Heart right ventricle (tissue), 16 donors: ENCODE results near the gene CHST6. TPM values are rescaled to one million over a fixed set of nuclear protein-coding genes. Genes with fewer than 3 reads are reported as not detected.
"Not testable (repeated sequence)": the region's sequence is repeated elsewhere in the genome, so short reads cannot be mapped to it uniquely, and the experiment has no call there.

Experiments used
- ATAC-seq, 8 donors: fragments of 200-7000 bp; cut with Tn5 transposase; one replicate each; pipeline ENCODE4 v1.9.1; 2020; ENCODE audit warnings: mild to moderate bottlenecking in 8 of 8, moderate library complexity in 8 of 8, moderate number of reproducible peaks in 1 of 8
- DNase-seq, 2 donors: peaks; one replicate each; pipeline ENCODE4 v3.0.0-alpha.2; 2020
- H3K27ac ChIP-seq, 10 donors: fragments of 200-600 bp; sonication (generic) in 2 of 10; one replicate each; pipeline versions ENCODE4 v1.5.0 to v1.8.0; 2020 to 2022; ENCODE audit warnings: mild to moderate bottlenecking in 3 of 10
- H3K27me3 ChIP-seq, 7 donors: fragments of 200-600 bp; one replicate each; pipeline ENCODE4 v1.8.0; 2021 to 2022; ENCODE audit warnings: mild to moderate bottlenecking in 2 of 7
- H3K36me3 ChIP-seq, 9 donors: fragments of 200-600 bp; sonication (generic) in 1 of 9; one replicate each; pipeline versions ENCODE4 v1.5.0 to v1.8.0; 2020 to 2022; ENCODE audit warnings: mild to moderate bottlenecking in 2 of 9
- H3K4me1 ChIP-seq, 9 donors: fragments of 200-600 bp; sonication (generic) in 1 of 9; one replicate each; pipeline versions ENCODE4 v1.5.0 to v1.8.0; 2020 to 2022; ENCODE audit warnings: mild to moderate bottlenecking in 4 of 9
- H3K4me3 ChIP-seq, 10 donors: fragments of 200-600 bp; sonication (generic) in 2 of 10; one replicate each; pipeline versions ENCODE4 v1.5.0 to v1.8.0; 2020 to 2022; ENCODE audit warnings: mild to moderate bottlenecking in 7 of 10, moderate library complexity in 2 of 10
- H3K9me3 ChIP-seq, 11 donors: fragments of 200-600 bp in 10 of 11; sonication (generic) in 2 of 11; one replicate each; pipeline versions ENCODE4 v1.5.0 to v1.8.0; 2013 to 2022; ENCODE audit warnings: mild to moderate bottlenecking in 2 of 11, control low read depth in 1 of 11, moderate library complexity in 1 of 11
- WGBS, 2 donors: extraction: QIAGEN DNeasy Blood & Tissue Kit; methylation state at CpG; one replicate each; pipeline ENCODE4 v1.1.7; 2013; ENCODE audit warnings: inconsistent platforms in 1 of 2; 5-methylcytosine and 5-hydroxymethylcytosine counted together
- intact Hi-C, 10 donors: fragments of 100-400 bp; cut with DNase I; formaldehyde crosslinking; loops; one replicate each; pipeline versions ENCODE4 v1.11.1 to v1.14.2; 2022
- polyA plus RNA-seq, 2 donors: library from polyadenylated mRNA; stranded (reverse); fragments of 200-250 nt; gene quantifications; one replicate each; pipeline ENCODE4 v1.2.3, GENCODE V29; 2013
- total RNA-seq, 10 donors: library from RNA; stranded (reverse); fragmentation: NEBNext Ultra II Directional in 3 of 10; extraction: Animal tissue kit (Norgen Biotek cat#: 25700) in 3 of 10; gene quantifications; one replicate each; pipeline versions ENCODE4 v1.2.1 to v1.2.4, GENCODE V29; 2021 to 2023
- TF ChIP-seq, protein P1 (sequence below), 9 donors: fragments of 200-600 bp; sonication (generic) in 2 of 9; IDR thresholded peaks; one replicate each; pipeline versions ENCODE4 v1.5.0 to v1.8.0; 2021 to 2022; ENCODE audit warnings: antibody characterized with exemption in 9 of 9, mild to moderate bottlenecking in 5 of 9, moderate library complexity in 1 of 9
- donor health status: Arrhythmogenic right ventricular cardiomyopathy.
- donor health status: ischemic (EF 13 %, LVEDD 7.1; RV severe dilation, severe dysfunction).
- donor health status: healthy with polysubstance abuse.
- donor health status: DM: no; HTN: yes; CAD: no.
- donor health status: DM: no; HTN: no; CAD: no.
- donor health status: ischemic (EF 25% LVEDD 6.9; RV normal size, moderate dysfunction).
- donor health status: ischemic (EF 25% LVEDD 5.7; RV mildly dilated, moderate dysfunction).
- donor health status: healthy.
- donor health status: DM: yes; HTN: yes; CAD: no.
- donor health status: Ischemic cardiomyopathy.
- donor health status: ischemic (EF 35%, LVEDD 5.7; RV mildly dilated, moderate dysfunction).
- donor health status: nonischemic (EF 11% LVEDD 7.7; RV severe dilation, severe dysfunction).
- donor health status: DM: yes; HTN: yes; CAD: no.
- donor health status: PGD.
- donor health status: ischemic (EF 29% LVEDD 5.4; RV normal size, mild dysfunction).
- donor health status: nonischemic (EF 23%, LVEDD 6.1; RV moderate dilation, normal function).

Gene CHST6
- total and polyA plus RNA-seq, 12 donors: 0.22 to 2.0 (median 0.86) TPM

DNA sequence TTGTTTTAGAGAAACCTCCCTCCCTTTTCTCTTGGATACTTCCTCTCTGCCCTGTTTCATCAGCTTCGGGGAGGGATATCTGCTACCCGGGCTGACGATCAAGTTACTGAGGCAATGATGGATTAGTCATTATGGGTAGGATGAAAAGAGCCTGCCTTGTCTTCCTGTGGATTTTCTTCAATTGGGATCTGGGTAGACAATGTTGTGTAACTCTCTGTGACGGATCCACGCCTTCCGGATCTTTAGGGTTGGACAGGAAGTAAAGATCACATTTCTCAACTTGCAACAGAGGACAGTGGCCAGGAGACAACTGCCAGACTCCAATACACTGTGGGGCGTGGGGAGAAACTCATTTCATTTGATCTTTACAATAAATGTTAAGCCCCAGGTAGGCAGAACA is 11.3 kb upstream of the CHST6 start:
- intact Hi-C loops: loop anchor here in 1 of 10 donors (5.0 kb wide), 1 partner anchor 36 kb away; no protein-coding TSS in a partner anchor
- 30 to 53% methylated on average over 7 of the region's 7 CpGs for WGBS, 2 donors
- Histone ChIP-seq H3K4me3 (no peak overlapping the region), H3K27ac (peak overlapping the region in 6 of 10 donors; percentile 19 to 60 (median 38)), H3K27me3 (no peaks in the 10 kb centered on the region), H3K36me3 (no peaks in the 10 kb centered on the region), H3K9me3 (no peaks in the 10 kb centered on the region), H3K4me1 (peaks cover 0 to 13% (median 0%) of the 10 kb centered on the region in 9 donors)
- DNase-seq: peak in 1 of 2 donors; percentile 24
- TF ChIP-seq, protein P1, sequence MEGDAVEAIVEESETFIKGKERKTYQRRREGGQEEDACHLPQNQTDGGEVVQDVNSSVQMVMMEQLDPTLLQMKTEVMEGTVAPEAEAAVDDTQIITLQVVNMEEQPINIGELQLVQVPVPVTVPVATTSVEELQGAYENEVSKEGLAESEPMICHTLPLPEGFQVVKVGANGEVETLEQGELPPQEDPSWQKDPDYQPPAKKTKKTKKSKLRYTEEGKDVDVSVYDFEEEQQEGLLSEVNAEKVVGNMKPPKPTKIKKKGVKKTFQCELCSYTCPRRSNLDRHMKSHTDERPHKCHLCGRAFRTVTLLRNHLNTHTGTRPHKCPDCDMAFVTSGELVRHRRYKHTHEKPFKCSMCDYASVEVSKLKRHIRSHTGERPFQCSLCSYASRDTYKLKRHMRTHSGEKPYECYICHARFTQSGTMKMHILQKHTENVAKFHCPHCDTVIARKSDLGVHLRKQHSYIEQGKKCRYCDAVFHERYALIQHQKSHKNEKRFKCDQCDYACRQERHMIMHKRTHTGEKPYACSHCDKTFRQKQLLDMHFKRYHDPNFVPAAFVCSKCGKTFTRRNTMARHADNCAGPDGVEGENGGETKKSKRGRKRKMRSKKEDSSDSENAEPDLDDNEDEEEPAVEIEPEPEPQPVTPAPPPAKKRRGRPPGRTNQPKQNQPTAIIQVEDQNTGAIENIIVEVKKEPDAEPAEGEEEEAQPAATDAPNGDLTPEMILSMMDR (IDR thresholded peaks at IDR 0.05): no peak
- peak; percentile 52 to 87 (median 66) for ATAC-seq

- H3K9me3 ChIP-seq: no peaks in the 10 kb centered on the region
- no peak overlapping the region for H3K4me3 ChIP-seq
- peaks cover 0 to 13% (median 0%) of the 10 kb centered on the region in 9 donors for H3K4me1 ChIP-seq
- DNase-seq: no peak
- H3K27ac ChIP-seq: peak overlapping the region in 5 of 10 donors; percentile 19 to 58 (median 36)
- H3K36me3 ChIP-seq: no peaks in the 10 kb centered on the region
- ATAC-seq: no peak
- H3K27me3 ChIP-seq: no peaks in the 10 kb centered on the region
- TF ChIP-seq, protein P1 (IDR thresholded peaks at IDR 0.05): no peak
- WGBS, 2 donors: 83 to 90% methylated on average over 3 of the region's 3 CpGs
- intact Hi-C loops: loop anchor here in 1 of 10 donors (5.0 kb wide), 1 partner anchor 36 kb away; no protein-coding TSS in a partner anchor
Observed at GRCh38 chr16:75506107-75506506, 10.9 kb upstream of the CHST6 start.

DNA sequence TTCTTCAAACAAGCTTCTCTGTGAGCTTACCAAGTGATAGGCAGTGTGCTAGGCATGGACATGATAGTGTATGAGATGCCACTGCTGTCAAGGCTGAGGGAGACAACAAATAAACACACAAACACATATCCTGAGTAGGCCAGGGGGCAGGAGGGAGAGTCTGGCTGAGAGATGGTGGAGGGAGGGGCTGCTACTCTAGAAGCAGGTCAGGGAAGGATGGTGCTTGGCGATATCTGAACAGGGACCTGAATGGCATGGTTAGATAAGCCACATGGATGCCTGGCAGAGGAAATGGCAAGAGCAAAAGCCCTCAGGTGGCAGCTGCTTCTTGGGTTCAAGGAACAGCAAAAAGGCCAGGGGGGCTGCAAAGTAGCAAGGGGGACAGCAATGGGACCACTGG is 8.6 kb upstream of the CHST6 start:
- TF ChIP-seq, protein P1 (IDR thresholded peaks at IDR 0.05): no peak
- Histone ChIP-seq H3K27ac (no peak overlapping the region), H3K36me3 (no peaks in the 10 kb centered on the region), H3K9me3 (no peaks in the 10 kb centered on the region), H3K4me1 (peaks cover 0 to 15% (median 0%) of the 10 kb centered on the region in 9 donors), H3K4me3 (no peak overlapping the region), H3K27me3 (no peaks in the 10 kb centered on the region)
- no peak for DNase-seq
- ATAC-seq: no peak
- 76 to 82% methylated on average over 1 of the region's 1 CpG for WGBS, 2 donors
- intact Hi-C loops: no loop called here

DNA sequence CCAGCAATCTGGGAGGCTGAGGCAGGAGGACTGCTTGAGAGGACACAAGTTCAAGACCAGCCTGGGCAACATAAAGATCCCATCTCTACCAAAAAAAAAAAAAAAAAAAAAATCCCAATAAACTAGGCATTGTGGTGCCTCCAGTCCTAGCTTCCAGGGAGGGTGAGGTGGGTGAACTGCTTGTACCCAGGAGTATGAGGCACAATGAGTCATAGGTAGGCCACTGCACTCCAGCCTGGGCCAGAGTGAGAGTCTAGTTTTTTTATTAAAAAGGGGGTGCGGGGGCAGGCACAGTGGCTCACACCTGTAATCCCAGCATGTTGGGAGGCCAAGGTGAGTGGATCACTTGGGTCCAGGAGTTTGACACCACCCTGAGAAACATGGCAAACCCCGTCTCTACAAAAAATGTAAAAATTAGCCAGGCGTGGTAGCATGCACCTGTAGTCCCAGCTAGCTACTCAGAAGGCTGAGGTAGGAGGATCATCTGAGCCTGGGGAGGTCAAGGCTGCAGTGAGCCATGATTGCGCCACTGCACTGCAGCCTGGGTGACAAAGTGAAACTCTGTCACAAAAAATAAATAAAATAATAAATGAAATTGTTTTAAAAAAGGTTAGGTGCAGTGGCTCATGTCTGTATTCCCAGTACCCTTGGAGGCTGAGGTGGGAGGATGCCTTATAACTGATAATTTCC is 7.8 kb upstream of the CHST6 start:
- no peak for DNase-seq
- TF ChIP-seq, protein P1 (IDR thresholded peaks at IDR 0.05): no peak
- no peaks in the 10 kb centered on the region for H3K27me3 ChIP-seq
- H3K4me1 ChIP-seq: peaks cover 0 to 20% (median 5%) of the 10 kb centered on the region in 9 donors
- no peak for ATAC-seq
- intact Hi-C loops: no loop called here
- no peaks in the 10 kb centered on the region for H3K9me3 ChIP-seq
- WGBS, 2 donors: 83 to 97% methylated on average over 4 of the region's 4 CpGs
- no peaks in the 10 kb centered on the region for H3K36me3 ChIP-seq
- H3K27ac ChIP-seq: no peak overlapping the region
- H3K4me3 ChIP-seq: no peak overlapping the region

GRCh38 chr16:75501820-75502219 is 6.6 kb upstream of the CHST6 start:
- intact Hi-C loops, H3K9me3 ChIP-seq, H3K27me3 ChIP-seq, H3K36me3 ChIP-seq, H3K4me3 ChIP-seq: not testable (repeated sequence)
- ATAC-seq (peak; percentile 59 to 85 (median 74)), DNase-seq (peak; percentile 47 to 52)
- 41 to 51% methylated on average over 6 of the region's 6 CpGs for WGBS, 2 donors
- Histone ChIP-seq H3K27ac (peak overlapping the region in 3 of 10 donors; percentile 13 to 36 (median 34)), H3K4me1 (peaks cover 0 to 18% (median 5%) of the 10 kb centered on the region in 9 donors)
